ENCODE results near the gene KIF6. TPM values are rescaled to one million over a fixed set of nuclear protein-coding genes. Genes with fewer than 3 reads are reported as not detected.

KIF6 gene
- total and polyA plus RNA-seq, 2 of the 8 experiments (the other 6 are each of a cell fraction or from before 2014, with no cell fraction given) = 0.53 to 0.65 TPM

- CTCF ChIA-PET (ENCODE audit: partially characterized antibody) = no interaction called here
- H3K27me3 ChIP-seq (replicated peaks in 1 of 4; ENCODE audit: control insufficient read depth in 3 of 4, extremely low read depth in 1 of 4, insufficient read depth in 3 of 4, low read length in 3 of 4) = no peaks in the 10 kb centered on the region
- no peak overlapping the region for H3K4me3 ChIP-seq (ENCODE audit: extremely low read depth in 1 of 4, insufficient read depth in 2 of 4, low read depth in 3 of 4, low read length in 4 of 4)
- WGBS, 2 experiments (ENCODE audit: extremely low coverage in 1 of 2, insufficient coverage in 1 of 2, insufficient read length in 1 of 2, insufficient replicate concordance in 2 of 2, low coverage in 1 of 2, low lambda C conversion rate in 2 of 2, missing lambda C conversion rate in 1 of 2) = 47% methylated on average over 3 of the region's 3 CpGs; no CpG with 5 or more reads in 1 of the 2 experiments
- no peak overlapping the region for H4K5ac ChIP-seq (ENCODE audit: insufficient read length, low read depth, low read length)
- H2BK12ac ChIP-seq (ENCODE audit: low read depth, low read length) = no peak overlapping the region
- H3K23ac ChIP-seq (ENCODE audit: insufficient read length) = no peak overlapping the region
- H2AFZ ChIP-seq (ENCODE audit: low read length) = no peak overlapping the region
- no peaks in the 10 kb centered on the region for H3K79me1 ChIP-seq (ENCODE audit: low read depth, low read length)
- no peaks in the 10 kb centered on the region for H3K36me3 ChIP-seq (ENCODE audit: control insufficient read depth in 2 of 4, insufficient read depth in 4 of 4, low read length in 3 of 4)
- H3K18ac ChIP-seq (ENCODE audit: extremely low read depth, low read length) = no peak overlapping the region
- FAIRE-seq (no peak), DNase-seq (ENCODE audit: low read depth in 1 of 2, low spot score in 2 of 2) (no peak)
- H3K4me2 ChIP-seq (ENCODE audit: insufficient read depth in 1 of 2, low read depth in 2 of 2, low read length in 2 of 2) = no peak overlapping the region
- no peak overlapping the region for H3K9ac ChIP-seq (replicated peaks in 1 of 4; ENCODE audit: extremely low read depth in 1 of 4, low read depth in 3 of 4, low read length in 3 of 4)
- no peaks in the 10 kb centered on the region for H3K23me2 ChIP-seq (ENCODE audit: low read depth, low read length)
- H2BK15ac ChIP-seq (ENCODE audit: low read length) = no peak overlapping the region
- TF ChIP-seq SP2 (IDR thresholded peaks at IDR 0.05; ENCODE audit: low read length) = no peak
- TF ChIP-seq KDM1A (IDR thresholded peaks at IDR 0.05; ENCODE audit: borderline replicate concordance, low read length) = no peak
- TF ChIP-seq CTCF (IDR thresholded peaks at IDR 0.05; ENCODE audit: control extremely low read depth in 1 of 3, insufficient read depth in 1 of 3, low read depth in 1 of 3, low read length in 3 of 3) = no peak
- TF ChIP-seq YY1 (IDR thresholded peaks at IDR 0.05; ENCODE audit: low read depth, low read length) = no peak
- no peak for TF ChIP-seq POLR2AphosphoS5 (IDR thresholded peaks at IDR 0.05; ENCODE audit: low read depth, low read length)
- no peak for TF ChIP-seq GABPA (IDR thresholded peaks at IDR 0.05; ENCODE audit: borderline replicate concordance, insufficient read depth, low read length)
- TF ChIP-seq SIX5 (IDR thresholded peaks at IDR 0.05; ENCODE audit: low read depth, low read length) = no peak
- H4K91ac ChIP-seq (replicated peaks; ENCODE audit: insufficient read length, low read length) = no peak overlapping the region
- H3K14ac ChIP-seq (ENCODE audit: insufficient read length) = no peak overlapping the region
- H3K9me3 ChIP-seq (ENCODE audit: insufficient read depth in 2 of 2, low read depth in 1 of 2, low read length in 1 of 2) = no peaks in the 10 kb centered on the region
- H4K8ac ChIP-seq (ENCODE audit: extremely low read depth, insufficient read depth, low read length) = no peak overlapping the region
- no peak overlapping the region for H3K56ac ChIP-seq (replicated peaks; ENCODE audit: insufficient read length, low read depth, low read length)
- peaks cover 0 to 3% (median 1%) of the 10 kb centered on the region in 4 experiments; a peak in 2 of 7 replicates for H3K4me1 ChIP-seq (replicated peaks in 1 of 4; ENCODE audit: control insufficient read depth in 3 of 4, insufficient read depth in 4 of 4, low read length in 3 of 4)
- H4K20me1 ChIP-seq (replicated peaks in 1 of 2; ENCODE audit: control insufficient read depth in 1 of 2, insufficient read depth in 2 of 2, low read length in 2 of 2) = no peaks in the 10 kb centered on the region
- H2BK120ac ChIP-seq (replicated peaks; ENCODE audit: low read depth, low read length) = no peak overlapping the region
- no peak overlapping the region for H2BK5ac ChIP-seq (ENCODE audit: low read depth, low read length)
- H3K4ac ChIP-seq (replicated peaks; ENCODE audit: insufficient read length, low read depth, low read length) = no peak overlapping the region
- no peak overlapping the region for H2AK5ac ChIP-seq (ENCODE audit: low read depth, low read length)
- no peak overlapping the region for H2BK20ac ChIP-seq (ENCODE audit: low read length)
- POLR2A ChIA-PET (ENCODE audit: partially characterized antibody) = no interaction called here
- H3K79me2 ChIP-seq (ENCODE audit: control insufficient read depth in 1 of 2, insufficient read depth in 2 of 2, low read length in 2 of 2) = no peaks in the 10 kb centered on the region
- no peak overlapping the region for H3K27ac ChIP-seq (ENCODE audit: low read depth, low read length)
Observed at GRCh38 chr6:39706819-39707335, 18.3 kb downstream of the KIF6 start.

All from H1 (cell line).